D721Med (cell line): Measurements from ENCODE around the gene EML6.

Experiments
- DNase-seq: peaks from one replicate; pipeline ENCODE4 v3.0.0; 2011; ENCODE audit warnings: low spot score; ENCODE audit not compliant: insufficient read length
- FAIRE-seq: peaks from 2 replicates; lab custom pipeline; 2011; peaks lifted over from hg19 to GRCh38; lab: Jason Lieb, UNC
- TF ChIP-seq, protein P1 (sequence below): IDR thresholded peaks from 2 replicates; pipeline ENCODE4 v1.5.1; 2012; ENCODE audit warnings: mild to moderate bottlenecking, control low read depth; ENCODE audit not compliant: insufficient read depth; ENCODE audit errors: missing control alignments

Gene EML6

GRCh38 chr2:54995553-54995952 is 272.1 kb downstream of the EML6 start:
- FAIRE-seq (no peak), DNase-seq (no peak)
- TF ChIP-seq, protein P1, sequence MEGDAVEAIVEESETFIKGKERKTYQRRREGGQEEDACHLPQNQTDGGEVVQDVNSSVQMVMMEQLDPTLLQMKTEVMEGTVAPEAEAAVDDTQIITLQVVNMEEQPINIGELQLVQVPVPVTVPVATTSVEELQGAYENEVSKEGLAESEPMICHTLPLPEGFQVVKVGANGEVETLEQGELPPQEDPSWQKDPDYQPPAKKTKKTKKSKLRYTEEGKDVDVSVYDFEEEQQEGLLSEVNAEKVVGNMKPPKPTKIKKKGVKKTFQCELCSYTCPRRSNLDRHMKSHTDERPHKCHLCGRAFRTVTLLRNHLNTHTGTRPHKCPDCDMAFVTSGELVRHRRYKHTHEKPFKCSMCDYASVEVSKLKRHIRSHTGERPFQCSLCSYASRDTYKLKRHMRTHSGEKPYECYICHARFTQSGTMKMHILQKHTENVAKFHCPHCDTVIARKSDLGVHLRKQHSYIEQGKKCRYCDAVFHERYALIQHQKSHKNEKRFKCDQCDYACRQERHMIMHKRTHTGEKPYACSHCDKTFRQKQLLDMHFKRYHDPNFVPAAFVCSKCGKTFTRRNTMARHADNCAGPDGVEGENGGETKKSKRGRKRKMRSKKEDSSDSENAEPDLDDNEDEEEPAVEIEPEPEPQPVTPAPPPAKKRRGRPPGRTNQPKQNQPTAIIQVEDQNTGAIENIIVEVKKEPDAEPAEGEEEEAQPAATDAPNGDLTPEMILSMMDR, result no peak

GRCh38 chr2:54997826-54998225 is 274.4 kb downstream of the EML6 start:
- TF ChIP-seq, protein P1, result no peak
- FAIRE-seq (no peak), DNase-seq (no peak)

DNA sequence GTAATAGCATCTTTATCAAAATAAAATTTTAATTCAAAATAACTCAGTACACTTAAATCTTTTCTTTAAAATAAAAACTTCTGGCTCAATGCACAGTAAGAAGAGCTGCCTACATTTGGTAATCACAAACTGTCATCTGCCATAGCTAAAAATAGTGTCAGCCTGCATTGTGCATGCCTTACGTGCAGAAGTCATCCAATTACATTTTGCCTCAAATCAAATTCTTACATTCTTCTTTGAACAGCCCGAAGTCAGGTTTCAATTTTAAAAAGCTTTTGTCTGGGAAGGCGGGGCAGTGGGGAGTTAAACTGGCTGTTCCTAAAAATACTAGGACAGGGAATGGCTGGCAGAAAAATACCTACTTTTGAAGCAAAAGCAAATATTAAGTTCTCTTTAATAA is 275.7 kb downstream of the EML6 start:
- TF ChIP-seq, protein P1, result no peak
- no peak for FAIRE-seq
- no peak for DNase-seq

DNA sequence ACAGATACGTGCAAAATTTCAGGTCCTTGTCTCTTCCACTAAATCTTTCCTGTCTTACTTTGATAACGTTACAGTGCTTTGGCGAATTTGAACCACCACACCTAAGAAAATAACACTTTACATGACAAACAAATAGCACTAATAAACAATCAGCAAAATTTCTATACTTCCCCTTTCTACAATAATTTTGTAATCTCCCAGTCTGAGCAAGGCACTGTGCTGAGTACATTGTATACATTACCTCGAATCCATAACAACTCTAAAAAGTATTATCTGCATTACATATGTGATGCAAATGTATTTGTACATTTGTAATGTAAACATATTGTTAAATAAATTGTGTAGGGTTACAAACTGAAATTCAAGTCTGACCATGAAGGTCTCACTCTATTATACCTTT is 276.9 kb downstream of the EML6 start:
- no peak for FAIRE-seq
- no peak for DNase-seq
- TF ChIP-seq, protein P1, result no peak

- DNase-seq (no peak), FAIRE-seq (no peak)
- TF ChIP-seq, protein P1, result no peak
Measured at GRCh38 chr2:55001716-55002115, 278.3 kb downstream of the EML6 start.

GRCh38 chr2:55003706-55004639 is 280.5 kb downstream of the EML6 start:
- TF ChIP-seq, protein P1, result no peak
- FAIRE-seq, result no peak
- no peak for DNase-seq

GRCh38 chr2:55006306-55006705 is 282.8 kb downstream of the EML6 start:
- DNase-seq, result no peak
- FAIRE-seq, result no peak

More at GRCh38 chr2:55006306-55006705, 282.8 kb downstream of the EML6 start:
- TF ChIP-seq, protein P1, result no peak
